GF-D8 (cell line): Measurements from ENCODE around the gene NDUFC2.
"Not testable (repeated sequence)": the region's sequence is repeated elsewhere in the genome, so short reads cannot be mapped to it uniquely, and the experiment has no call there.

Source experiments
- DNase-seq: peaks from one replicate; lab custom pipeline; 2025; lab: John Stamatoyannopoulos, UW

NDUFC2 gene

DNA sequence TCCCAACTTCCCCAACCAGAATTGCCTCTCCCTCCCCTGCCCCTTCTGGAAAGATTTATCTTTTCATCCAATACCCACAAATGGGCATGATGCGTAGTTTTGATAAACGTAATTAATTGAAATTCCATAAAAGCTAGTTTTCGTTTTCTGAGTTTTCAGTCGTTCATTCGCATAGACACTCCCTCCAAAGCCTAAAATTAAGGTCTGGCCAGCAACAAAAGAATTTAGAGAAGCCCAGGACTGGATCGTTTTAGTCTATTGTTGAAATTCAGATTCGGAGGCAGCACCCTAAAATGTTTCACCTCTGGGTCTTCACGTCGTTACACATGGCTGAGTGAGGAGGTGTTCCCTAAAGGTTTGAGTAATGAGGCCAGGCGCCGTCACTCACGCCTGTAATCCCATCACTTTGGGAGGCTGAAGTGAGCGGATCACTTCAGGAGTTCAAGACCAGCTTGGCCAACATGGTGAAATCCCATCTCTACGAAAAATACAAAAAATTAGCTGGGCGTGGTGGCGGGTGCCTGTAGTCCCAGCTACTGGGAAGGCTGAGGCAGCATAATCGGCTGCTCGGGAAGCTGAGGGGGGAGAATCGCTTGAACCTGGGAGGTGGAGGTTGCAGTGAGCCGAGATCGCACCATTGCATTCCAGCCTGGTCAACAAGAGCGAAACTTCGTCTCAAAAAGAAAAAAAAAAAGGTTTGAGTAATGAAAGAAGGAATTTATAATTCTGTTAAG, 589 bp upstream of the NDUFC2 start:
- DNase-seq = no peak

DNA sequence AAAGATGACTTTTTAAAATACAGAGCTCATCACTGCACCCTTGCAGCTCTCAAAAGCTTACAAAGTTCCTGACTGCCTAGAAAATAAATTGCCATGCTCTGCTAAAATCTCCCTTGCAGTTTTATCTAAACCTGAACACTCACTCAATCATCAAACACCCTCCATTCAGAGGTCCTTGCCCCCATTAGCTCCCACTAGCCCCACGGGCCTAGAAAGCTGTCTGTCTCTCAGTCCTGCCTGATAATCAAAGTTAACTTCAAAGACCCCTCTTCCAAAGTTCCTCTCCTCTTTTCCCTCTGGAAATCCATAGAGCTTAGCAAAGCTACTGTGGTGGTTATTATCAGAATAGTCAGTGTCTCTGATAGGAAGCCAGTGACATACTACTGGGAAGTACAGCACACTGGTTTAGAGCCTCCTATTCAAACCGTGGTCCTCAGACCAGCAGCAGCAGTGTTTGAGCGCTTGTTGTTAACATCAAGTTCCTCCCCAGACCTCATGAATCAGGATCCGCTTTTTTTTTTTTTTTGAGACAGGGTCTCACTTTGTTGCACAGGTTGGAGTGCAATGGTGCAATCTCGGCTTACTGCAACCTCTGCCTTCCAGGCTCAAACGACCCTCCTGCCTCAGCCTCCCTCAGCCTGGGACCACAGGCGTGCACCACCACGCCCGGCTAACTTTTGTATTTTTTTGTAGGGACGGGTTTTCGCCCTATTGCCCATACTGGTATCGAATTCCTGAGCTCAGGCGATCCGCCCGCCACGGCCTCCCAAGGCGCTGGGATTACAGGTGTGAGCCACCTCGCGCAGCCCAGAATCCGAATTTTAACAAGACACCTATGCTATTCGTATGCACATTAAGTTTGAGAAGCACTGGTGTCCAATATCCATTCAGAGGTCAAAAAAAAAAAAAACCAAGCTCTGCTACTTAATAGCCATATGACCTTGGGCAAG, 1.2 kb downstream of the NDUFC2 start:
- DNase-seq = no peak

DNA sequence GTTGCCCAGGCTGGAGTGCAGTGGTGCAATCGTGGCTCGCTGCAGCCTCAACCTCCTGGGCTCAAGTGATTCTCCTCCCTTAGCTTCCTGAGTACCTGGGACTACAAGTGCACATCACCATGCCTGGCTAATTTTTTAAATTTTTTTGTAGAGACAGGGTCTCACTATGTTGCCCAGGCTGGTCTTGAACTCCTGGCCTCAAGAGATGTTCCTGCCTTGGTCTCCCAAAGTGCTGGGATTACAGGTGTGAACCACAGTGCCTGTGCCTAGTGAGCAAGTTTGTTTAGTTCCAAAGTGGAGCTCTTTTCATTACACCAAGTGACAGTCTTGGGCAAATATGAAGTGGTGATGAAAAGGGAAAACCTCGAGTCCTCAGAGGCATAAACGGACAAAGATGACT, 2.1 kb downstream of the NDUFC2 start:
- not testable (repeated sequence) for DNase-seq

DNA sequence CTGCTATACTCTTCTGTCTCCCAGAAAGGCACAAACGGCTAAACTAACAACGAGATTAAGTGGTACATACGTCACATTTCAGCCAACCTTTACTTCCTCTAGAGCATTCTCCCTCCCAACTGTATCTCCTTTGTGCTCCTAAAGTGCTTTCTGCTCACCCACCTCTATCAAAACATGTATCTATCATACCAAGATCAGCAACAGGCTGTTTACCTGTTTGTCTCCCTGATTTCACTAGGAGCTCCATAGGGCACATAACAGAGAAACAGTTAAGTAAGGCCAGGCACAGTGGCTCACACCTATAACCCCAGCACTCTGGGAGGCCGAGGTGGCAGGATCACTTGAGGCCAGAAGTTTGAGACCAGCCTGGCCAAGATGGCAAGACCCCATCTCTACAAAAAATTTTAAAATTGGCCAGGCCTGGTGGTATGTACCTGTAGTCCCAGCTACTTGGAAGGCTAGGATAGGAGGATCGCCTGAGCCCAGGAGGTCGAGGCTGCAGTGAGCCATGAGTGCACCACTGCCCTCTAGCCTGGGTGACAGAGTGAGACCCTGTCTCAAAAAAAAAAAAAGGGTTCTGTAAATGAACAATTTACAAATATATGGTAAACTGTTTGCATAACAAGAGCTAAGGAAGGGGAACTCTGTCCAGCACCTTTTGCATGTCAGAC, 2.8 kb downstream of the NDUFC2 start:
- no peak for DNase-seq

DNA sequence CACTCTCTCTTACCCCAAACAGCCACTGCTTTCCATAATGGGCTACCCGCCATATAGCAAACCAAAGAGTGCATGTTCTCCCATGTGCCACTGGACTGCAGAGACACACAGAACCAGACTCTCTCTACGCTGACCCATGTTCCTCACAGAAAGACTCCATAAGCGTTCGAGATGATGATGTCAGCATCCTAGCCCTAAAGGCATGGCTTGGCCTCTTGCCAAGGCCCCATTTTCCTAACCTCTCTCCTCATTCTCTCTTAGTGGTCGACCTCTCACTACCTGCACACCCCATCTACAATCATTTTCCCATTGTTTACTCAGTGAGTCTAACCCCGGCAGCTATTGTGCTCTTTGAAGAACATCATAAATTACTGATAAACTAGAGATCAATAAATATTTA, 4.9 kb downstream of the NDUFC2 start:
- DNase-seq = no peak

DNA sequence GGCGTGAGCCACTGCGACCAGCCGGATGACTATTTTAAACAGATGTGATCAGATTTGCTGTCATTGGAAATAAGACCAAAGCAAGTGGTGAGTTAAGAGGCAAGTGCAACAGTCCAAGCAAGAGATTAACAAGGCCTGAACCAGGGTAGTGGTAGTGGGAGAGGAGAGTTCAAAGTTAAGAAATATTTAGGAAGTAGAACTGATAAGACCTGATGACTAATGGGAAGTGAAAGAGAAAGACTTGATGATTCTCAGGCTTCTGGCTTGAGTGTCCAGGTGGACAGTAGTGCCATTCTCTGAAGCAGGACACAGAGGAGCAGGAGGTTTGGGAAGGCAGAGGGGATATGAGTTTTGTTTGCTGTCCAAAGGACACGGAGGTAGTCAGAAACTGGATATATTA, 7.2 kb downstream of the NDUFC2 start:
- DNase-seq = no peak

DNA sequence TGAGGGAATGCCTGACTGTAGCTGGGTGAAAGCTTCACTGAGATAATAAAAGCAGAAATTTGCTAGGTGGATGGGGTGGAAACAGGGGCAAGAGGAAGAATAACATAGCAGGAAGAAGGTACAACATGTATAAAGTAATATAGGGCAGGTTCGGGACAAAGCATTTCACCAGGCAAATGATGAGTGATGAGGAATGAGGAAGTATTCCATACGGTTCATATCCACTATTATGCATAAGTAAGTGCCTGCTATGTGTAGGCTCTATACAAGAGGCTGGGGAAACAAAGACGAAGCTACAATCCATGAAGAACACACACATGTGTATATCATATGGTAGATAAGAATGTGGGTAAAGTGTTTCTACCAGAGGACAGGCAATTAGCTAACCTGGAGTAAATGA, 7.9 kb downstream of the NDUFC2 start:
- DNase-seq = no peak

DNA sequence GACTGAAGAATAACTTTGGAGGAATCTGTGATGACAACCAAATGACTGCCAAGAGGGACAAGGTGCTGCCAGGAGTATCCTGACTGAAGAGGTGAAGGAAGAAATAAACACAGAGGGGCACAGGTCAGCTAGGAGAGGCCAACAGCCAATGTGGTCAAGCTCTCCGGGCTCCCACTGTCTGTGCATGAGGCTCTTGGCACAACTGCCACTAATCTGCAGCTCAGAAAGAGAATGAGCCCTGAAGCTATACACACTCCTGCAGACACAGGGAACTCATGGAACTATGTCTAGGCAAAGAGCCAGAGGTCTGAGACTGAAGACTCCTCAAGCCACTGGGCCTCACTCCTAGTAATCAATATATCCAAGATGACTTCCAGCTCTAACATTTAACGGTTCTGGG, 9.0 kb downstream of the NDUFC2 start:
- DNase-seq = no peak

DNA sequence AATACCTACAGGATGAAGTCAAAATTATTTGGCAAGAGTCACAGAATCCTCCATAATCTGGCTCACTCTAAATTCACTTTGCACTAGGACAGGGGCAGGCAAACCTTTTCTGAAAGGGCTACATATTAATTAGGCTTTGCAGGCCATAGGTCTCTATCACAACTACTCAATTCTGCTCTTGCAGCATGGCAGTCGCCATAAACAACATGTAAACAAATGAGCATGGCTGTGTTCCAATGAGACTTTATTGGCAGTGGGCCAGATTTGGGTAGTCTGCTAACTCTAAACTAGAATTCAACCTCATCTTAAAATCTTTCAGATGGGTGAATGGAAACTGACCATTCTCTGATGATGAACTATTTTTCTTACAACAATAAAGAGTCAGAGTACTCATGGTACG, 10.2 kb downstream of the NDUFC2 start:
- no peak for DNase-seq

DNA sequence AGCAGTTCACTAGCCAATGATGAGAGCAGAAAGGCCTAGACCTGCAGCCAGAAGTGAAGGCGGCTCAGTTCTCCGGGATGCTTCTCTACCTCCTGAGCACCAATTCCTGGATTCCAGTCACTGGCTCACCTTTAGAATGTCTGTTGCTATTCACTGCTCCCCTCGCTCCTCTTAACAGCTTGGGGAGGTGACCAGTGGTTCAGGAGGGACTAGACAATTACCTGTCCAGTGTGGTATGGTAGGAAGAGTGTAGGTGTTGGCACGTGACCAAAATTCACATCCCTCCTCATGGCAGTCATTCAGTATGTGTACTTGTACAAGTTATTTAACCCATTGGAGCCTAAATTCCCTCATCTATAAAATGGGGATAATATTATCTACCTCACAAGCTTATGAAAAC, 12.0 kb downstream of the NDUFC2 start:
- DNase-seq = no peak

DNA sequence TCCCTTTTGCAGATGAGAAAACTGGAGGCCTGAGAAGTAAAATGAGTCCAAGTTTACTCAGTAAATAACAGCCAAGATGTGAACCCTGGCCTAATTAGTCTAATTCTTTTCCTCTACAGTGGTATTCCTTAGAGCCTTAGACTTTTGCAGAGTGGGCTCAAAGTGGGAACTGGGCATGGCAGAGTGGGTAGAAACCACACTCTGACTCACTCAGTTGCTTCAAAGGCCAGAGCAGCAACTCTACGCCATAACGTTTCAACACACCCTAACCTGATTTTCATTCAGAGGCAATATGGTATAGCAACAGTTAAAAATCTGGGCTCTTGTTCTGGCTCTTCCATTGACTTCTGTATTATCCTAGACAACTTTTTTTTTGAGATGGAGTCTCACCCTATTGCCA, 13.2 kb downstream of the NDUFC2 start:
- no peak for DNase-seq

DNA sequence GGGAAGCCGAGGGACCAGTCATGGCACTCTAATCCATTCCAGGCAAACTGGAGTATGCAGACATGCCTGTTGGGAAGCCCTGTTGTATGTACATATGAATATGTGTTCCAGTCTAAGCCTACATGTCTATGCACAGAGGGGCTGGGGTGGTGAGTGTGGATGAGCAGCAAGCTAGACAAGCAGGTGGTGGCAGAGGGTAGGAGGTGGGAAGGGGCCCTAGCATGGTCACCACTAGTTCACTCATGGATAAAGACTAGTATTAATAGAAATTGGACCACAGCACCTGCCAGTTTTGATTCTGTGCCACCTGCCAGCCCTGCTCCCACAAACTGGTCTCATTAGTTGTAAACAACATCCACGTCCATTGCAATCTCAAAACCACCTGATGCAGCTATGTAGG, 14.5 kb downstream of the NDUFC2 start:
- no peak for DNase-seq

DNA sequence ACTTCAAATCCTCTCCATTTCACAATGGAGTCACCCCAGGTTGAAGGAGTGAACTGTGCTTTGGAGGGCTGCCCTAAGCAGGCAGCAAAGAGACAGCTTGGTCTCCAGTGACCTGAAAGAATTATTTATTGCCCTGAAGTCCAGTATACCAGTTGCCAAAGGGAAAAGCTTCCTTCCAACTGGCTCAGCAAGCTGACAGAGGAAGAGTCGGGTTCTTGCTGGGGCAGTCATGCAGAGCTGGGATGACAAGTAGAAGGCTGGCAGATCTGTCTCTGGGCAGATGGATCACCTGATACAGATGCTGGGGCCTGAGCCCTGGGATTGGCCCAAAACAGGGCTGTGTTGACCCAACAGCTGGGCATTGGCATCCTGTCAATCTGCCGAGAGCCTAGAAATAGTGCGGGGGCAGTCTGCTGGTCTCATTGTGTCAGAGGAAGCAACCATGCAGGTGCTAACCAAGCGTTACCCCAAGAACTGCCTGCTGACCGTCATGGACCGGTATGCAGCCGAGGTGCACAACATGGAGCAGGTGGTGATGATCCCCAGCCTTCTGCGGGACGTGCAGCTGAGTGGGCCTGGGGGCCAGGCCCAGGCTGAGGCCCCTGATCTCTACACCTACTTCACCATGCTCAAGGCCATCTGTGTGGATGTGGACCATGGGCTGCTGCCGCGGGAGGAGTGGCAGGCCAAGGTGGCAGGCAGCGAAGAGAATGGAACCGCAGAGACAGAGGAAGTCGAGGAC, 16.1 kb downstream of the NDUFC2 start, which contains the start of gene THRSP:
TSS of gene THRSP (plus strand) at position 422 of the 742 bp plus-strand sequence. CDS start at position 443, 21 bp downstream.
- no peak for DNase-seq

DNA sequence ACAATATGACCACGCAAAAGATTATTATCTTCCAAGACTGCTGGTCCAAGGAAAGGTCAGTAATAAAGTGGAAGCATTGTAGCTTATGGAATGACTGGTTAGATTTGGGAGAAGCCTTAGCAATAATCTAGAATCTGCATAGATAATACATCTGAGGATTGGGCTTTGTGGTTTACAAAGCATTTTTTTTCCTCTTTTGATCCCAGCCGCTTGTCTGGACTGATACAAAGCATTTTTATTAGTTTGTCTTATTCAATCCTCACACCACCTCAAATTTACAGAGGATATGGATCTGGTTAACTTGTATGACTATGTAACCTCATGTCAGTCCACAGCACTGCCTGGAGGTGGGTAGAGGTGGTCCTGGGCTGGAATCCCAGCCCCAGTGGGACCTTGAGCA, 17.0 kb downstream of the NDUFC2 start:
- DNase-seq = no peak

DNA sequence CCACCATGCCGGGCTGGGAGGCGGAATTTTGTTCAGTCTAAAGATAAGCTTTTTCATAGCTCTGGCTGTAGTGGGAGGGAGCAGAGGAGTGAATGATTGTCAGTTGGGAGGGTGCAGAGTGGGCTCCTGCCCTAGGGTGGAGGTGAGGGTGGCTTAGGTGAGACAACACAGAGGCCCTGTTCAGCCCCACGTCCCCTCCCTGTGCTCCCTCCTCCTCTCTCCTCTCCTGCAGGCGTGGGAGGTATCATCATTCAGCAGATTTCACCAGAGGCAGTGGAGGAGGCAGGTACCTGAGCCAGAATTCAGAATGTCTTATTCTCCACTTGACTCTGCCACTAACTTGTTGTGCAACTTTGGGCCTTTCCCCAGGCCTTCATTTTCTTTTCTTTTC, 17.7 kb downstream of the NDUFC2 start:
- DNase-seq = no peak

DNA sequence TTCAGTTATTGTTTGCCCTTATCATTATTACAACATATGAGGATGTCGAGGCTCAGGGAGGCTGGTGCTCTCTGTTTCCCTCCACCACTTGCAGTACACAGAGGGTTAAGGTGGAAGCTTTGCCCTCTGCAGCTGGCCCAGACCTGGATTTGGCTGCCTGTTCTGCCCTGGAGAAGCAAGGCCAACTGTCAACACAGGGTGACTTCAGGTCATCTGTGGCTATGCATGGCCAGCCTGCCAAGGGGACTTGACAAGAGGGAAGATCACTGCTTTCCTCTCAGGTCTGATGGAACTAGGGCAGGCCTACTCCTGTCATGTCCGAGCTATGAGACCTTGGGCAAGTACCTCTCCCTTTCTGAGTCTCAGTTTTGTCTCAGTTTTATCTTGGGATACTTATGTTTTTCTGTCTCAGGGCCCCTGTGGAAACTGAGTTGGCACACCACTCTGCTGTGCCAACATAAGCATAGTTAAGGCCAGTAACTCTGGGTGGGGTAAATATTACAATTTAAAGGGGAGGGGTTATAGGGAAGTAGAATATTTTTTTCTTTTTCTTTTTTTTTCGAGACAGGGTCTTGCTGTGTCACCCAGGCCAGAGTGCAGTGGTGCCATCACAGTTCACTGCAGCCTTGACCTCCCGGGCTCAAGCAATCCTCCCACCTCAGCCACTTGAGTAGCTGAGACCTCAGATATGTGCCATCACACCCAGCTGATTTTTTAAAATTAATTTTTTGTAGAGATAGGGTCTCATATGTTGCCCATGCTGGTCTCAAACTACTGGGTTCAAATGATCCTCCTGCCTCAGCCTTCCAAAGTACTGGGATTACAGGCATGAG, 18.4 kb downstream of the NDUFC2 start:
- DNase-seq = no peak

DNA sequence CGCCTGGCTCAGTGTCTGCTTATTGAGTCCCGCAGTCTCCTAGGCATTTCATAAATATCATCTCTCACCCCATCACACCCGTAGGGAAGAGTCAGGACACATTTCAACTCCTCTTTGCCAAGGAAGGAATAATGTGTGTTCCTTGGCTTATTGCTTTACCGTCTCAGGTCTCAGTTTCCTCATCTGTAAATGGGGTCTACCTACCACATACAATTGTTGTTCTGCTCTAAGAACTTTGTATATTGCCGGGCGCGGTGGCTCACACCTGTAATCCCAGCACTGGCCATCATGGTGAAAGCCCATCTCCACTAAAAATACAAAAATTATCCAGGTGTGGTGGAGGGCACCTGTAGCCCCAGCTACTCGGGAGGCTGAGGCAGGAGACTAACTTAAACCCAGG, 19.1 kb downstream of the NDUFC2 start:
- DNase-seq = no peak

DNA sequence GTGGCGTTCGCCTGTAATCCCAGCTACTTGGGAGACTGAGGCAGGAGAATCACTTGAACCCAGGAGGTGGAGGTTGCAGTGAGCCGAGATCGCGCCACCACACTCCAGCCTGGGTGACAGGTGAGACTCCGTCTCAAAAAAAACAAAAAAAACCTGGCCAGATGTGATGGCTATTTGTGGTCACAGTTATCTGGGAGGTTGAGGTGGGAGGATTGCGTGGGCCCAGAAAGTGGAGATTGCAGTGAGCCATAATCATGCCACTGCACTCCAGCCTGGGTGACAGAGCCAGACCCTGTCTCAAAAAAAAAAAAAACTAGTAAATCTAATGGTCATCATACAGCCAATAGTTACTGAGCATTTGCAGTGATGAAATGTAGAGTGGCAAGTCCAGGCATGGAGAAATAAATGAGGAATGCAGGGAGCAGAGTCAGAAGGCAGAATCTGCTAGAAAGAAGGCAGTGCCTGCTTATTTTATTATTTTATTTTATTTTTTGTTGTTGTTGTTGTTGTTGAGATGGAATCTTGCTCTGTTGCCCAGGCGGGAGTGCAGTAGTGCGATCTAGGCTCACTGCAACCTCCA, 19.8 kb downstream of the NDUFC2 start:
- DNase-seq = not testable (repeated sequence)

DNA sequence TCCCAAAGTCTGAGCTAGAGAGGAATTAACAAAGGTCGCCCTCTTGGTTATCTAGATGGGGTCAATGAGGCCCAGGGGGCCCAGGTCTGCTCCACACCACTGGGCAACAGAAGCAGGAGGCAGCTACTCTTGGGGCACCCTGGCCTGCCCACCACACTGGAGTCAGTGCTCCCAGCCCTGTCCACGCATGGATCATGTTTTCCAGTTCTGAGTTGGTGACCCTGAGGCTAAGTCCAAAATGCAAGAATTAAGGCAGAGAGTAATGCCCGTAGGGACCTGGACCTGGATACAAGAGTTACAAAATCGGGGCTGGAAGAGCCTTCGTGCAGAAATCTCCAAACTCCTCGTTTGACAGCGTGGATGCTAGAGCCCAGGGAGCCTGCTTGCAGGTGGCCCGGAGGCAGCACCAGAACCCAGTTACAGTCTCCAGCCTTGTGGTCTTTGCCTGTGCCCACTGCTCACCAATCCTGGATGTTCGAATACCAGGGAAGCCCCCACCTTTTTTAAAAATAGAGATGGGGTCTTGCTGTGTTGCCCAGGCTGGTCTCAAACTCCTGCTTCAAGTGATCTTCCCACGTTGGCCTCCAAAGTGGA, 22.1 kb downstream of the NDUFC2 start:
- DNase-seq = no peak

DNA sequence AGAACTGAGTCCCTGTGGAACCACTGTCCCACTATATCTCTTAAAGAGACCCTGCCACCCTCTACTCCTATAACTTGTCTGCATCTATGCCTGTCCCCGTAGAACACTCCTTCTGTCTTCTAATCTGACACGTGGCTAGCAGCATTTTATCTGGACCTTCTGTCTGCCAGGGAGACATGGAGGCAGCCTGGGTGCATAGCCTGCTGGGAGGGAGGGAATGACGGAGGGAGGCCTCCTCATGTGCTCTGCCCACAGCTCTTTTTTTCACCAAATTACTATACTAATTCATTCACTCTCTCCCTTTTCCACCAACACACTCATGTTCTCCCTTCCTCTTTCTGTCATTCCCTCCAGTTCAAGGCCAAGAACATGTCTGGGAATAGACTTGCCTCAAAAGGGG, 23.6 kb downstream of the NDUFC2 start:
- no peak for DNase-seq
